ENCODE data around the gene KLHL12.
"Not testable (repeated sequence)": the region's sequence is repeated elsewhere in the genome, so short reads cannot be mapped to it uniquely, and the experiment has no call there.

The KLHL12 gene

DNA sequence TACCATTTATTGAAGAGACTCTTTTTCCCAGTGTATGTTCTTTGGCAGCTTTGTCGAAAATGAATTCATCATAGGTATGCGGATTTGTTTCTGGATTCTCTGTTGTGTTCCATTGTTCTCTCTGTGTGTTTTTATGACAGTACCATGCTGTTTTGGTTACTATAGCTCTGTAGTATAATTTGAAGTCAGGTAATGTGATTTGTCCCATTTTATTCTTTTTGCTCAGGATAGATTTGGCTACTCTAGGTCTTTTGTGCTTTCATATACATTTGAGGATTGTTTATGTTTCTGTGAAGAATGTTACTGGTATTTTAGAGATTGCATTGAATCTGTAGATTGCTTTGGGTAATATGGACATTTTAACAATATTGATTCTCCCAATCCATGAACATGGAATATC is 5.4 kb upstream of the KLHL12 start:
- no peaks in the 10 kb centered on the region for H3K27me3 ChIP-seq
- TF ChIP-seq, protein P1, sequence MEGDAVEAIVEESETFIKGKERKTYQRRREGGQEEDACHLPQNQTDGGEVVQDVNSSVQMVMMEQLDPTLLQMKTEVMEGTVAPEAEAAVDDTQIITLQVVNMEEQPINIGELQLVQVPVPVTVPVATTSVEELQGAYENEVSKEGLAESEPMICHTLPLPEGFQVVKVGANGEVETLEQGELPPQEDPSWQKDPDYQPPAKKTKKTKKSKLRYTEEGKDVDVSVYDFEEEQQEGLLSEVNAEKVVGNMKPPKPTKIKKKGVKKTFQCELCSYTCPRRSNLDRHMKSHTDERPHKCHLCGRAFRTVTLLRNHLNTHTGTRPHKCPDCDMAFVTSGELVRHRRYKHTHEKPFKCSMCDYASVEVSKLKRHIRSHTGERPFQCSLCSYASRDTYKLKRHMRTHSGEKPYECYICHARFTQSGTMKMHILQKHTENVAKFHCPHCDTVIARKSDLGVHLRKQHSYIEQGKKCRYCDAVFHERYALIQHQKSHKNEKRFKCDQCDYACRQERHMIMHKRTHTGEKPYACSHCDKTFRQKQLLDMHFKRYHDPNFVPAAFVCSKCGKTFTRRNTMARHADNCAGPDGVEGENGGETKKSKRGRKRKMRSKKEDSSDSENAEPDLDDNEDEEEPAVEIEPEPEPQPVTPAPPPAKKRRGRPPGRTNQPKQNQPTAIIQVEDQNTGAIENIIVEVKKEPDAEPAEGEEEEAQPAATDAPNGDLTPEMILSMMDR (IDR thresholded peaks at IDR 0.05; ENCODE audit: low read depth, low read length), result no peak
- no peak for DNase-seq

DNA sequence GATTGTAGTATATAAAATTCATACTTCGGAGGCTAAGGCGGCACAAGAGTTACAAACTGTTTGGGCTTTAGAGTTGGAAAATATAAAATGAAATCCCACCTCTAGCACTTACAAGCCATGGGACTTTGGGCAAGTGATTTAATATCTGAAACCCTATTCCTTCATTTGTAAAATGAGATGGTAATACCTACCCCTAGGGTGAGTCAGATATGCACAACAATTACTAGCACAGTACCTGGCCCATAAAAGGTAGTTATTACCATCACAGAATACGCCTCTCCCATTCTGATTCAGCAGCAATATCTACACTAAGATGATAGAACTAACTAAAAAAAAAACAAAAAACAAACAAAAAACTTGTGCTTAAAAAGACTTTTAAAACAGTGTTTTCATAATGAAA is 3.5 kb downstream of the KLHL12 start:
- Histone ChIP-seq H3K9me3 (no peaks in the 10 kb centered on the region), H3K4me3 (ENCODE audit: low read depth, low read length) (no peak overlapping the region), H3K4me1 (no peaks in the 10 kb centered on the region), H3K27me3 (no peaks in the 10 kb centered on the region), H3K36me3 (peaks cover 9% of the 10 kb centered on the region; the same call in 1 of the 2 replicates)
- TF ChIP-seq, protein P1 (IDR thresholded peaks at IDR 0.05; ENCODE audit: low read depth, low read length), result no peak
- DNase-seq, result no peak

More for the DNA sequence above, 5.4 kb upstream of the KLHL12 start:
- Histone ChIP-seq H3K36me3 (no peaks in the 10 kb centered on the region), H3K9me3 (no peaks in the 10 kb centered on the region), H3K4me1 (no peaks in the 10 kb centered on the region), H3K4me3 (ENCODE audit: low read depth, low read length) (no peak overlapping the region)

DNA sequence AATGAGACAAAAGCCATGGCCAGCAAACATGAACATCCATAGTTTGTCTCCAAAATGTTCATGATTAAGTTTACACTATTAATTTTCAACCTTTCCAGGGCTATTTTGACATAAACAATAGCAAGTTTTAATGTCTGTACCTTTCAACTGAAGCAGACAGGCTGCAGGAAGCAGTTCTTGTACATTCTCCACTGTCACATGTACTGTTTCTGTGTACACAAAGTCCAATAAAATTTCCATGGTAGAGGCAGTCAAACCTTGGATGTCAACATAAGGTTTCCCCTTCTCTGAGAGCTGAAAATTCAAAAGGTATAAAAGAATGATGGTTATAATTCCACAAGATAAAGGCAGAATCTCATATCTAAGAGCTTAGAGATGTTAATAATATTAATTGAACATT is 7.4 kb downstream of the KLHL12 start:
- DNase-seq, result no peak
- H3K36me3 ChIP-seq, result peaks cover 27% of the 10 kb centered on the region
- no peaks in the 10 kb centered on the region for H3K4me1 ChIP-seq

DNA sequence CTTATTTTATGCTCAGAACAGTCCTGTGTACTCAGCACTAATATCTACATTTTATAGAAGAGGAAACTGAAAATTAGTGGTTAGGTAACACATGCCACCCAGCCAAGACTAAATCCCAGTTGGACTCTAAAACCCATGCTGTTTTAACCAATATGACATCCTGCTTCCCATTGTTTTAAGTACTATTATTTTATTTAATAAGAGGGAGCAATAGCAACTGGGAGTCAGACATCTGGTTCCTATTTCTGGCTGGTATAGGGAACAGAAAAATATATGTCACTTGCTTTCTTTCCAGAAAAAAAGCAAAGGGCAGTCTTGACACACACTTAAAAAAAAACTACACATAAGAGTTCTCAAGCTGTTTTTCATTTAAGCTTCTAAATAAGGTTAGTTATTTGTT is 11.9 kb downstream of the KLHL12 start:
- no peaks in the 10 kb centered on the region for H3K9me3 ChIP-seq
- H3K36me3 ChIP-seq, result peaks cover 34% of the 10 kb centered on the region
- no peak for DNase-seq
- H3K27me3 ChIP-seq, result no peaks in the 10 kb centered on the region
- H3K4me3 ChIP-seq (ENCODE audit: low read depth, low read length), result no peak overlapping the region
- H3K4me1 ChIP-seq, result no peaks in the 10 kb centered on the region
- TF ChIP-seq, protein P1 (IDR thresholded peaks at IDR 0.05; ENCODE audit: low read depth, low read length), result no peak

More for the DNA sequence above, 7.4 kb downstream of the KLHL12 start:
- Histone ChIP-seq H3K9me3 (no peaks in the 10 kb centered on the region), H3K27me3 (no peaks in the 10 kb centered on the region), H3K4me3 (ENCODE audit: low read depth, low read length) (no peak overlapping the region)
- TF ChIP-seq, protein P1 (IDR thresholded peaks at IDR 0.05; ENCODE audit: low read depth, low read length), result no peak

DNA sequence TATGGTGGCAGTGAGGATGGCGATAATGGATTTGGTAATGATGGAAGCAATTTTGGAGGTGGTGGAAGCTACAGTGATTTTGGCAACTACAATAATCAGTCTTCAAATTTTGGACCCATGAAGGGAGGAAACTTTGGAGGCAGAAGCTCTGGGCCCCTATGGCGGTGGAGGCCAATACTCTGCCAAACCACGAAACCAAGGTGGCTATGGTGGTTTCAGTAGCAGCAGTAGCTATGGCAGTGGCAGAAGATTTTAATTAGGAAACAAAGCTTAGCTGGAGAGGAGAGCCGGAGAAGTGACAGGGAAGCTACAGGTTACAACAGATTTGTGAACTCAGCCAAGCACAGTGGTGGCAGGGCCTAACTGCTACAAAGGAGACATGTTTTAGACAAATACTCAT is 14.6 kb downstream of the KLHL12 start:
- peaks cover 27% of the 10 kb centered on the region for H3K36me3 ChIP-seq
- not testable (repeated sequence) for H3K4me1 ChIP-seq; H3K27me3 ChIP-seq; H3K4me3 ChIP-seq (ENCODE audit: low read depth, low read length); DNase-seq; H3K9me3 ChIP-seq

DNA sequence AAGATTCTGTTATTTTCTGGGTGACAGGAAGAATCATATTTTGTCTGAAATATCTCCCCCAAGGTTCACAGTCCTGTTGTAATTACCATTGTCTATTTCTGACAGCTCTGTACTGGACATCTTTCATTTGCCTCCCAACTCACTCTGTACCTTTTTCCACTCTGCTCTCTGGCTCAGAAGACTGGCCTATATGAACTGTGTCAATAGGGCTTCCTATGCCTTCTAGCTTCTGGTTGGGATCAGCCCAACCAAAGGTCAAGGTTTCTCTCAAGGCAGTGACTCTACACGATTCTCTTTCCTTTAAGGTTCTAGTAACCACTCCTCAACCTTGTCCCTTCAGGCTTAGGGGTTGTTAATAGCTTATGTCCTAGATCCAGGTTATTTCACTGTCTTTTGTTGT is 17.5 kb downstream of the KLHL12 start:
- H3K4me3 ChIP-seq (ENCODE audit: low read depth, low read length), result no peak overlapping the region
- no peaks in the 10 kb centered on the region for H3K4me1 ChIP-seq
- no peaks in the 10 kb centered on the region for H3K9me3 ChIP-seq
- peaks cover 20% of the 10 kb centered on the region for H3K36me3 ChIP-seq
- no peak for DNase-seq
- H3K27me3 ChIP-seq, result no peaks in the 10 kb centered on the region
- TF ChIP-seq, protein P1 (IDR thresholded peaks at IDR 0.05; ENCODE audit: low read depth, low read length), result no peak

DNA sequence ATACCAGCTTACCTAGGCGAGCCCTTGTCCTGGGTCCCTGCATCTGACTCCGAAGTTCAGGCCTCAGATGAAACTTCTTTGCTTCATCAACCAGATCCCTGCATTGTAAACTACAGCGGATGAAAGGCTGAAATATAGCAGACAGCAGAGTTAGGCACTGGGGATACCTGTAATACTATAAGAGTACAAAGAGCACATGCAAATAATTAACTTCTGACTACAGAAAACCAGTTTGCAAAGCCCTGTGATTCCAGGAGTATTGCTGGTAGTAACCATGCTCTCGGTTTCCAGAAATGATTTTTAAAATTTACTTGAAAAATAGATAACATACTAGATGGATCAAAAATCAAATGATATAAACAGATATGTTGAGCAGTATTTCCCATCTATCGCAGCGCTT is 18.0 kb downstream of the KLHL12 start:
- Histone ChIP-seq H3K9me3 (no peaks in the 10 kb centered on the region), H3K4me3 (ENCODE audit: low read depth, low read length) (no peak overlapping the region), H3K27me3 (no peaks in the 10 kb centered on the region), H3K36me3 (peaks cover 15% of the 10 kb centered on the region), H3K4me1 (no peaks in the 10 kb centered on the region)
- no peak for DNase-seq
- TF ChIP-seq, protein P1 (IDR thresholded peaks at IDR 0.05; ENCODE audit: low read depth, low read length), result no peak
